ENCODE results near the gene FRMD4A. TPM values are rescaled to one million over a fixed set of nuclear protein-coding genes. Genes with fewer than 3 reads are reported as not detected.

FRMD4A gene
- total and polyA plus RNA-seq, 10 of the 15 experiments (the other 5 are each of a cell fraction or from before 2014, with no cell fraction given), result 17.8 to 75.2 (median 39.1) TPM

- no peak for TF ChIP-seq E4F1 (IDR thresholded peaks at IDR 0.05; ENCODE audit: borderline replicate concordance, partially characterized antibody)
- TF ChIP-seq MTA2 (IDR thresholded peaks at IDR 0.05; ENCODE audit: low read depth), result no peak
- no peak for TF ChIP-seq CHD2 (IDR thresholded peaks at IDR 0.05; ENCODE audit: borderline replicate concordance, low read depth, low read length)
- no peak for TF ChIP-seq RAD51 (IDR thresholded peaks at IDR 0.05)
- TF ChIP-seq EP300 (IDR thresholded peaks at IDR 0.05; ENCODE audit: borderline replicate concordance in 1 of 2, control insufficient read depth in 1 of 2, low read depth in 2 of 2, low read length in 2 of 2), result no peak
Observed at GRCh38 chr10:14244147-14244546, 86.6 kb downstream of the FRMD4A start (continued).

GRCh38 chr10:14243221-14243620, 87.5 kb downstream of the FRMD4A start:
- no peak for FAIRE-seq
- H3K4me2 ChIP-seq (ENCODE audit: control insufficient read depth, insufficient read depth), result no peak overlapping the region
- no peak overlapping the region for H3K9ac ChIP-seq (ENCODE audit: control insufficient read depth, insufficient read depth, low read length)
- no peak overlapping the region for H3K4me3 ChIP-seq
- ChIA-PET CTCF (no interaction called here), POLR2A (no interaction called here), SMC1A (ENCODE audit: uncharacterized antibody, unreplicated experiment) (no interaction called here), RAD21 (ENCODE audit: unreplicated experiment) (no interaction called here)
- H3K9me3 ChIP-seq (replicated peaks; ENCODE audit: control insufficient read depth, insufficient read depth, low read length), result no peaks in the 10 kb centered on the region; the same call in 2 of the 3 replicates
- TF ChIP-seq ZZZ3 (IDR thresholded peaks at IDR 0.05; ENCODE audit: control insufficient read depth, insufficient read length, low read depth) (no peak), SRF (IDR thresholded peaks at IDR 0.05; ENCODE audit: low read depth in 2 of 2, low read length in 2 of 2) (no peak), ZNF622 (IDR thresholded peaks at IDR 0.05) (no peak), IRF5 (IDR thresholded peaks at IDR 0.05; ENCODE audit: borderline replicate concordance) (no peak), YY1 (IDR thresholded peaks at IDR 0.05; ENCODE audit: low read depth, low read length) (no peak), IKZF1 (conservative IDR thresholded peaks at IDR 0.05) (no peak), MEF2A (IDR thresholded peaks at IDR 0.05; ENCODE audit: insufficient read depth, low read depth, low read length) (no peak), E2F8 (IDR thresholded peaks at IDR 0.05; ENCODE audit: low read depth, partially characterized antibody) (no peak), FOXK2 (IDR thresholded peaks at IDR 0.05) (no peak)
- 32% methylated on average over 6 of the region's 6 CpGs for WGBS (ENCODE audit: insufficient coverage, insufficient replicate concordance, low lambda C conversion rate, missing lambda C conversion rate)
- intact Hi-C loops (cut with micrococcal nuclease; ENCODE audit: unreplicated experiment), result no loop called here
- no peaks in the 10 kb centered on the region; a peak in 1 of 4 replicates for H3K27me3 ChIP-seq (replicated peaks in 1 of 2; ENCODE audit: control insufficient read depth in 2 of 2, insufficient read depth in 2 of 2, low read length in 1 of 2)
- no peak for ATAC-seq
- H3K36me3 ChIP-seq (ENCODE audit: control insufficient read depth in 2 of 2, insufficient read depth in 2 of 2, low read length in 1 of 2), result no peaks in the 10 kb centered on the region
- no peak overlapping the region for H3K27ac ChIP-seq (ENCODE audit: control insufficient read depth, insufficient read depth)
- no peaks in the 10 kb centered on the region for H3K4me1 ChIP-seq (ENCODE audit: control insufficient read depth, insufficient read depth, low read length)
- no TSS peak for BruUV-seq (replicated peaks)
- H4K20me1 ChIP-seq (ENCODE audit: control insufficient read depth, insufficient read depth), result no peaks in the 10 kb centered on the region
- no peaks in the 10 kb centered on the region for H3K79me2 ChIP-seq (ENCODE audit: control insufficient read depth, insufficient read depth, low read length)
- no peak overlapping the region for H2AFZ ChIP-seq (ENCODE audit: control insufficient read depth, low read depth, low read length)
- DNase-seq (ENCODE audit: low read depth, low spot score), result no peak
- in situ Hi-C loops (cut with MboI), result no loop called here

All from GM12878 (cell line).